HepG2 (cell line): ENCODE data around the gene NR3C2. TPM values are rescaled to one million over a fixed set of nuclear protein-coding genes. Genes with fewer than 3 reads are reported as not detected.

Experiments used
- ATAC-seq: fragments of 200-7000 bp; cut with Tn5 transposase; 3 replicates; pipeline ENCODE4 v1.9.1; 2020; ENCODE audit warnings: mild to moderate bottlenecking, moderate library complexity
- BruUV-seq: library from RNA; stranded (reverse); fragments of 400-500 nt; replicated peaks from 2 replicates; lab custom pipeline; 2021; lab: Mats Ljungman, UMichigan
- CTCF ChIA-PET: fragments of 300-600 bp; formaldehyde crosslinking; extraction: SDS; loops from one replicate; lab custom pipeline; 2021; ENCODE audit warnings: low total read pairs, inconsistent platforms, low intra/inter-chr PET ratio; lab: Yijun Ruan, JAX
- POLR2A ChIA-PET: fragments of 350-600 bp; sonication (Branson Sonifier 250); formaldehyde crosslinking; loops from one replicate; lab custom pipeline; 2020; ENCODE audit warnings: antibody characterized with exemption, inconsistent platforms; lab: Yijun Ruan, JAX
- DNase-seq: peaks from one replicate; pipeline ENCODE4 v3.0.0-alpha.2; 2015; ENCODE audit warnings: low spot score
- FAIRE-seq: peaks from 3 replicates; lab custom pipeline; 2011; peaks lifted over from hg19 to GRCh38; lab: Jason Lieb, UNC
- H2AFZ ChIP-seq: one replicate; pipeline ENCODE4 v1.6.1; 2011; ENCODE audit warnings: low read length, inconsistent platforms
- H3K27ac ChIP-seq: fragments of 300-600 bp; 3 replicates; pipeline ENCODE4 v1.8.0; 2011; ENCODE audit warnings: mixed run types, mild to moderate bottlenecking, mixed read lengths, low read length, inconsistent platforms; ENCODE audit not compliant: insufficient read depth; ENCODE audit errors: extremely low read length
- H3K27me3 ChIP-seq, 2 experiments: fragments of 200-600 bp in 1 of 2; 2 replicates in 1 of 2; 3 replicates in 1 of 2; pipeline versions ENCODE4 v1.6.0 to v1.8.0; 2011; ENCODE audit warnings: low read length in 2 of 2, mild to moderate bottlenecking in 2 of 2, moderate library complexity in 2 of 2, inconsistent platforms in 1 of 2; ENCODE audit not compliant: insufficient read depth in 2 of 2, control insufficient read depth in 1 of 2
- H3K36me3 ChIP-seq, 2 experiments: fragments of 200-600 bp in 1 of 2; replicated peaks in 1 of 2; 2 replicates in 1 of 2; 3 replicates in 1 of 2; pipeline versions ENCODE4 v1.5.1 to v1.8.0; 2011; ENCODE audit warnings: low read length in 2 of 2, inconsistent platforms in 1 of 2; ENCODE audit not compliant: insufficient read depth in 2 of 2, control insufficient read depth in 1 of 2
- H3K4me1 ChIP-seq: 2 replicates; pipeline ENCODE4 v1.5.1; 2012; ENCODE audit warnings: low read length, inconsistent platforms; ENCODE audit not compliant: insufficient read depth
- H3K4me2 ChIP-seq: 2 replicates; pipeline ENCODE4 v1.6.0; 2011; ENCODE audit warnings: low read depth, low read length, inconsistent platforms
- H3K4me3 ChIP-seq, 3 experiments: fragments of 200-600 bp in 1 of 3; sonication (generic), shearing (Covaris generic) in 1 of 3; replicated peaks in 1 of 3; 2 replicates each; pipeline ENCODE4 v1.5.1; 2011 to 2016; ENCODE audit warnings: low read length in 3 of 3, inconsistent platforms in 2 of 3, low read depth in 2 of 3, mild to moderate bottlenecking in 2 of 3, control low read depth in 1 of 3, mixed read lengths in 1 of 3; ENCODE audit not compliant: insufficient read depth in 1 of 3
- H3K79me2 ChIP-seq: one replicate; pipeline ENCODE4 v1.6.1; 2011; ENCODE audit warnings: low read length, inconsistent platforms; ENCODE audit not compliant: insufficient read depth
- H3K9ac ChIP-seq: 2 replicates; pipeline ENCODE4 v1.6.0; 2011; ENCODE audit warnings: mild to moderate bottlenecking, low read depth, low read length, inconsistent platforms; ENCODE audit not compliant: insufficient read depth
- H3K9me3 ChIP-seq: 2 replicates; pipeline ENCODE4 v1.5.1; 2012; ENCODE audit warnings: mild to moderate bottlenecking, low read length
- H4K20me1 ChIP-seq: 2 replicates; pipeline ENCODE4 v1.6.0; 2011; ENCODE audit warnings: inconsistent platforms, mild to moderate bottlenecking, low read length, moderate library complexity; ENCODE audit not compliant: insufficient read depth
- BORCS8-MEF2B ChIP-seq: sonication (generic); formaldehyde crosslinking; IDR thresholded peaks from 2 replicates; pipeline ENCODE4 v1.8.0; 2022; ENCODE audit warnings: mild to moderate bottlenecking, missing genetic modification reagents
- ESRRA ChIP-seq: sonication (generic); formaldehyde crosslinking; IDR thresholded peaks from 2 replicates; pipeline ENCODE4 v1.5.1; 2020; ENCODE audit warnings: mild to moderate bottlenecking, low read depth, missing genetic modification reagents
- KLF13 ChIP-seq: sonication (generic); formaldehyde crosslinking; IDR thresholded peaks from 2 replicates; pipeline ENCODE4 v1.4.0; 2020; ENCODE audit warnings: mild to moderate bottlenecking, missing genetic modification reagents
- MAFF ChIP-seq: IDR thresholded peaks from 2 replicates; pipeline ENCODE4 v1.6.1; 2011; ENCODE audit warnings: low read depth, low read length, improper control_type of control experiment
- MAFK ChIP-seq, 2 experiments: IDR thresholded peaks in 1 of 2; conservative IDR thresholded peaks in 1 of 2; 2 replicates each; pipeline ENCODE4 v1.6.1; 2011; ENCODE audit warnings: improper control_type of control experiment in 2 of 2, low read length in 2 of 2
- TOE1 ChIP-seq: sonication (generic); formaldehyde crosslinking; IDR thresholded peaks from 2 replicates; pipeline ENCODE4 v1.4.0; 2020; ENCODE audit warnings: mild to moderate bottlenecking, missing genetic modification reagents
- ZNF12 ChIP-seq: sonication (generic); formaldehyde crosslinking; IDR thresholded peaks from 2 replicates; pipeline ENCODE4 v1.5.0; 2020; ENCODE audit warnings: missing genetic modification reagents
- ZNF775 ChIP-seq: sonication (generic); formaldehyde crosslinking; IDR thresholded peaks from 2 replicates; pipeline ENCODE4 v1.4.0; 2020; ENCODE audit warnings: missing genetic modification reagents, mild to moderate bottlenecking, moderate library complexity, borderline replicate concordance
- ZNF850 ChIP-seq: sonication (generic); formaldehyde crosslinking; conservative IDR thresholded peaks from 2 replicates; pipeline ENCODE4 v1.9.0; 2021; ENCODE audit warnings: mild to moderate bottlenecking, missing genetic modification reagents
- WGBS: methylation state at CpG from one replicate; pipeline ENCODE4 v1.1.6; 2017; ENCODE audit warnings: low lambda C conversion rate; 5-methylcytosine and 5-hydroxymethylcytosine counted together
- in situ Hi-C: cut with HindIII; loops from 2 replicates; pipeline ENCODE4 v1.10.0; 2017; ENCODE audit warnings: low pct_unique_long_range_greater_than_20kb; ENCODE audit not compliant: extremely low pct_ligation_motif_present
- intact Hi-C: fragments of 100-400 bp; cut with micrococcal nuclease; formaldehyde crosslinking; loops from one replicate; pipeline ENCODE4 v1.10.0; 2022; ENCODE audit not compliant: unreplicated experiment
- polyA plus RNA-seq, 8 experiments: library from polyadenylated mRNA; depleted of rRNA in 3 of 8; stranded (reverse) in 7 of 8; unstranded in 1 of 8; fragments of >200 nt; fragmentation: Illumina TruSeq in 4 of 8; extraction: Trizol in 4 of 8; gene quantifications; 2 replicates each; pipeline versions ENCODE4 v1.2.1 to v1.2.3, GENCODE V29; 2011 to 2016; ENCODE audit warnings: low read depth in 4 of 8, missing spikeins in 1 of 8, mixed read lengths in 1 of 8; ENCODE audit not compliant: insufficient read depth in 1 of 8
- total RNA-seq, 5 experiments: library from RNA; depleted of rRNA; stranded (reverse); fragments of >200 nt; fragmentation: Illumina TruSeq; extraction: Trizol; gene quantifications; 2 replicates each; pipeline ENCODE4 v1.2.3, GENCODE V29; 2016; ENCODE audit warnings: low read depth in 1 of 5

The NR3C2 gene
- total and polyA plus RNA-seq, 2 of the 13 experiments (the other 11 are each of a cell fraction or from before 2014, with no cell fraction given), result 0.26 to 0.46 TPM

DNA sequence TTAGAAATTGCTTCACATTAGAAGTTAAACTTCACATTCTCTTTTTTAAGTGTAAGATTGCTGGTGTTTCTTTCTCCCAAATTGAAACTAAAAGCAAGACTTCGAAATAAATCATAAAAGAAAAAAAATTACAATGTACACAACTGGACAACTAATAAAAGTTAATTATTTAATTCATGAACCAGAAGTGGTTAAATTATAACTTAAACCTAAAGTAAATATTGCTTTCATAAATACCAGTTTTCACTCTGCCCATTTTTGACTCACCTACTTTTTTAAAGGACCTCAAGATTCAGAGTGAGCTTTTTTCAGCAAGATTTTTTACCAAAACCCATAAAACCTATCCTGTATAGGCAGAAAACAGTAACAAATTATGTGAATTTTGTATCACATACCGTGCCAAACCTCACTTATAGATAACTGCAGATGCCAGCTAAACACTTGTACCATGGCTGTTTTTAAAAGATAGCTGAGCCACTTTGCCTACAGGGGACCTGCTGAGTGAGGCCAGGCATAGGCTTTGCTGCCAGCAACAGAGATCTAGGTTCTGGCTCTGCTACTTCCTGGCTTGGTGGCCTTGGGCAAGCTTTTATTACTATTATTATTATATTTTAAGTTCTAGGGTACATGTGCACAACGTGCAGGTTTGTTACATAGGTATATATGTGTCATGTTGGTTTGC, 259.8 kb downstream of the NR3C2 start:
- Histone ChIP-seq H3K36me3 (no peaks in the 10 kb centered on the region), H3K27me3 (no peaks in the 10 kb centered on the region; a peak in 1 of 5 replicates), H3K9me3 (no peaks in the 10 kb centered on the region), H3K79me2 (no peaks in the 10 kb centered on the region), H3K4me1 (no peaks in the 10 kb centered on the region), H4K20me1 (no peaks in the 10 kb centered on the region), H3K9ac (no peak overlapping the region), H3K27ac (no peak overlapping the region), H2AFZ (no peak overlapping the region), H3K4me2 (no peak overlapping the region), H3K4me3 (no peak overlapping the region)
- TF ChIP-seq TOE1 (CRISPR knock-in tag), result no peak
- TF ChIP-seq ZNF850, result no peak
- no peak for TF ChIP-seq BORCS8-MEF2B (CRISPR knock-in tag)
- DNase-seq (no peak), ATAC-seq (no peak), FAIRE-seq (no peak)
- no TSS peak for BruUV-seq
- ChIA-PET POLR2A (no interaction called here), CTCF (no interaction called here)
- WGBS, result under 1% methylated on average over 3 of the region's 3 CpGs
- intact Hi-C loops (no loop called here), in situ Hi-C loops (no loop called here)

DNA sequence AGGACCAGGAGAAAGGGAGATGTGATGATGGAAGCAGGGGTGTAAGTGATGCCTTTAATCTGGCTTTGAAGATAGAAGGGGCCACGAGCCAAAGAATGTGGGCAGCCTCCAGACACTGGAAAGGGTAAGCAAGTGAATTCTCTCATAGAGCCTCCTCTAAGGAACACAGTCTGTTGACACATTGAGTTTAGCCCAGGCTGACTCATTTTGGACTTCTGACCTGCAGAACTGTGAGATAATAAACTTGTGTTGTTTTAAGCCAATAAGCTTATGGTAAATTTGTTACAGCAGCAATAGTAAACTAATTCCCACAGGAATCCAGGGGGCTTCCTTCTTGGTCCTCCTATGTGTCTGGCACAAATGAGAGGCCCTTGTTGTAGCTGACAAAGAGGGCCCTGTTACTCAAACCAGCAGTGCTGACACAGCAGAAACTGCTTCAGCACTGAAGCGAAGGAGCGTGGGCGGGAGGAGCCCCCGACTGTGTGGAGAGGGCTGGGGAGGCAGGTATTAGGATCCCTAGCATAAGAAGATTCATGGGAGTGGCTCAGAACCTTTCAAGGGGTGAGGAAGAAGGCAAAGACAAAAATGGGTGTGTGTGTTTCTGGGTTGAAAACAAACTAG, 268.7 kb downstream of the NR3C2 start:
- ATAC-seq (no peak), DNase-seq (peak; percentile 2)
- intact Hi-C loops (no loop called here), in situ Hi-C loops (no loop called here)
- BruUV-seq, result no TSS peak
- 58% methylated on average over 5 of the region's 5 CpGs for WGBS
- Histone ChIP-seq H3K27ac (no peak overlapping the region), H3K4me3 (no peak overlapping the region), H3K36me3 (no peaks in the 10 kb centered on the region)
- POLR2A ChIA-PET, result no interaction called here
- TF ChIP-seq KLF13 (CRISPR knock-in tag), result no peak
- no peak for TF ChIP-seq ZNF775 (CRISPR knock-in tag)
- peak; percentile 90 for TF ChIP-seq MAFF
- TF ChIP-seq MAFK (conservative IDR thresholded peaks at IDR 0.05 in 1 of 2, IDR thresholded peaks at IDR 0.05 in 1 of 2; ENCODE audit: low read length in 2 of 2), result peak; percentile 87 to 94
- TF ChIP-seq ESRRA (CRISPR knock-in tag), result no peak
- TF ChIP-seq ZNF12 (CRISPR knock-in tag), result peak; percentile 77
- TF ChIP-seq, all 625 proteins: peak for 3
- CTCF ChIA-PET, result no interaction called here
- Histone ChIP-seq H3K9me3 (peaks cover 9% of the 10 kb centered on the region; the same call in 1 of the 2 replicates), H3K27me3 (no peaks in the 10 kb centered on the region), H4K20me1 (no peaks in the 10 kb centered on the region), H2AFZ (no peak overlapping the region), H3K79me2 (no peaks in the 10 kb centered on the region), H3K4me2 (no peak overlapping the region), H3K4me1 (no peaks in the 10 kb centered on the region), H3K9ac (no peak overlapping the region)
- no peak for FAIRE-seq
